SJCRH30 (cell line): ENCODE results near the gene AGPAT2. TPM values are rescaled to one million over a fixed set of nuclear protein-coding genes. Genes with fewer than 3 reads are reported as not detected.
A peak's percentile ranks its signal among the peaks of the same experiment; 100 is the strongest.

Experiments used
- DNase-seq, 2 experiments: peaks; one replicate each; pipeline ENCODE4 v3.0.0-alpha.2; 2015 to 2020
- H3K27ac ChIP-seq: fragments of 250-450 bp; sonication (Bioruptor Pico); 2 replicates; pipeline ENCODE4 v1.5.1; 2020; ENCODE audit warnings: mild to moderate bottlenecking, moderate library complexity
- H3K27me3 ChIP-seq: fragments of 250-450 bp; sonication (Bioruptor Pico); 2 replicates; pipeline ENCODE4 v1.5.1; 2020; ENCODE audit warnings: mild to moderate bottlenecking, moderate library complexity
- H3K36me3 ChIP-seq: fragments of 250-450 bp; sonication (Bioruptor Pico); 2 replicates; pipeline ENCODE4 v1.5.1; 2020; ENCODE audit warnings: mild to moderate bottlenecking, moderate library complexity
- H3K4me1 ChIP-seq: fragments of 250-450 bp; sonication (Bioruptor Pico); 2 replicates; pipeline ENCODE4 v1.5.1; 2020; ENCODE audit warnings: mild to moderate bottlenecking, moderate library complexity
- H3K4me3 ChIP-seq: fragments of 250-450 bp; sonication (Bioruptor Pico); 2 replicates; pipeline ENCODE4 v1.5.1; 2020; ENCODE audit warnings: mild to moderate bottlenecking, moderate library complexity
- H3K9me3 ChIP-seq: fragments of 250-450 bp; sonication (Bioruptor Pico); replicated peaks from 2 replicates; pipeline ENCODE4 v1.5.1; 2020; ENCODE audit warnings: mild to moderate bottlenecking, moderate library complexity
- total RNA-seq: library from RNA; depleted of rRNA; stranded (reverse); fragments of >200 nt; shearing (Covaris generic); gene quantifications from 2 replicates; pipeline ENCODE4 v1.2.3, GENCODE V29; 2014

The AGPAT2 gene
- total RNA-seq, 1 experiment from 2014 or later: 11.8 TPM

- Histone ChIP-seq H3K36me3 (peaks cover 42% of the 10 kb centered on the region), H3K9me3 (no peaks in the 10 kb centered on the region), H3K4me3 (no peak overlapping the region), H3K4me1 (peaks cover 5% of the 10 kb centered on the region; the same call in 1 of the 2 replicates), H3K27ac (no peak overlapping the region), H3K27me3 (no peaks in the 10 kb centered on the region)
- DNase-seq: no peak
Measured at GRCh38 chr9:136723989-136724388, 36.7 kb upstream of the AGPAT2 start.

DNA sequence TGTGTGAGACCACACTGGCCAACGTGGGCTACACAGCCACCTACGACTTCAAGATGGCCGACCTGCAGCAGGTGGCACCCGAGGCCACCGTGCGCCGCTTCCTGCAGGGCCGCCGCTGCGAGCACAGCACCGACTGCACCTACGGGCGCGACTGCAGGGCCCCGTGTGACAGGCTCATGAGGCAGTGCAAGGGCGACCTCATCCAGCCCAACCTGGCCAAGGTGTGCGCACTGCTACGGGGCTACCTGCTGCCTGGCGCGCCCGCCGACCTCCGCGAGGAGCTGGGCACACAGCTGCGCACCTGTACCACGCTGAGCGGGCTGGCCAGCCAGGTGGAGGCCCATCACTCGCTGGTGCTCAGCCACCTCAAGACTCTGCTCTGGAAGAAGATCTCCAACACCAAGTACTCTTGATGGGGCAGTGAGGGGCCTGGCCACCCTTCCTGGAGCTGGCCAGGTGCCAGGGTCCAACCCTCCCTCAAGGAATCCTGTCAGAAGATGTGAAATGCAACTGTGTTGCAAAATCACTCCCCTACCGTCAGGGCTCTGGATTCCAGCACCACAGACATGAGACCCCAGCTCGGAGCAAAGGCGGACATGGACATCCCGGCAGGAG lies 36.2 kb upstream of the AGPAT2 start:
- DNase-seq: no peak
- Histone ChIP-seq H3K9me3 (no peaks in the 10 kb centered on the region), H3K27ac (no peak overlapping the region), H3K36me3 (peaks cover 42% of the 10 kb centered on the region), H3K4me3 (no peak overlapping the region), H3K27me3 (no peaks in the 10 kb centered on the region), H3K4me1 (peaks cover 5% of the 10 kb centered on the region; the same call in 1 of the 2 replicates)

DNA sequence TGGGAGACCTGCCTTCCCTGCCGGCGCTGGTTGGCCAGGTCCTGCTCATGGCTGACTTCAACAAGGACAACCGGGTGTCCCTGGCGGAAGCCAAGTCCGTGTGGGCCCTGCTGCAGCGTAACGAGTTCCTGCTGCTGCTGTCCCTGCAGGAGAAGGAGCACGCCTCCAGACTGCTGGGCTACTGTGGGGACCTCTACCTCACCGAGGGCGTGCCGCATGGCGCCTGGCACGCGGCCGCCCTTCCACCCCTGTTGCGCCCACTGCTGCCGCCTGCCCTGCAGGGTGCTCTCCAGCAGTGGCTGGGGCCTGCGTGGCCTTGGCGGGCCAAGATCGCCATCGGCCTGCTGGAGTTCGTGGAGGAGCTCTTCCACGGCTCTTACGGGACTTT lies 35.7 kb upstream of the AGPAT2 start:
- Histone ChIP-seq H3K27ac (no peak overlapping the region), H3K27me3 (no peaks in the 10 kb centered on the region), H3K4me3 (no peak overlapping the region), H3K4me1 (peaks cover 5% of the 10 kb centered on the region; the same call in 1 of the 2 replicates), H3K36me3 (peaks cover 42% of the 10 kb centered on the region), H3K9me3 (no peaks in the 10 kb centered on the region)
- no peak for DNase-seq

GRCh38 chr9:136722093-136722968 lies 35.1 kb upstream of the AGPAT2 start:
- Histone ChIP-seq H3K27ac (no peak overlapping the region), H3K4me1 (peaks cover 5% of the 10 kb centered on the region; the same call in 1 of the 2 replicates), H3K36me3 (peaks cover 42% of the 10 kb centered on the region), H3K4me3 (no peak overlapping the region), H3K27me3 (no peaks in the 10 kb centered on the region), H3K9me3 (no peaks in the 10 kb centered on the region)
- DNase-seq: no peak

DNA sequence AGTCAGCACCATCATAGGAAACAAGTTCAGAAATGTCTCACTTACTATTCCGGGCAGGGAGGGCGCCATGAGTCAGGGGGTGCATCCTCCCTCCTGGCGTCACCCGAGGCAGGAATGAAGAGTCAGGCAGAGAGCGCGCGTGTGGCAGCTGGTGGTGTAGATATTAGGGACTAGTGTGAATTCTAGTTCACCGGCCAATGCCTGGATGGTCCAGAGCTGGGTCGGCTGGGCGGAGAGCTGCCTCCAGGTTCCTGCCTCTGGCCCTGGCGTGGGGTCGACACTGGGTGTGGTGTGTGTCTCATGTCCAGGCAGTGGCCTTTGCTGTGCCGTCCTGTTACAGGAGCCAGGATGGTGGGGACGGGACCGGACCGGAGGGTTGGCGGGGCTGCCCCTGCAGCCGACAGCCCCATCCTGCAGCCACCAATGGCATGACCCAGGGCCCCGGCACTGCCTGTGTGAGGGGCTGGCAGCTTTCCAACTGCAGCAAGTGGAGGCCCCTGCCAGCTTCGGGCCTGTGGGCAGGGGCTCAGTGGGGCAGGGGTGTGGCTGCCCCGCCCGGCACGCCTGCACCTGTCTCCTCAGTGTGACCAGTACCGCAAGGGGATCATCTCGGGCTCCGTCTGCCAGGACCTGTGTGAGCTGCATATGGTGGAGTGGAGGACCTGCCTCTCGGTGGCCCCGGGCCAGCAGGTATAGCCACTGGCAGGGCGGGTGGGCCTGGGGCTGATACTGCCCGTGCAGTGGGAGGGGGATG lies 34.3 kb upstream of the AGPAT2 start:
- H3K4me1 ChIP-seq: peaks cover under 1% of the 10 kb centered on the region; the same call in 1 of the 2 replicates
- H3K9me3 ChIP-seq: no peaks in the 10 kb centered on the region
- DNase-seq: no peak
- H3K27me3 ChIP-seq: no peaks in the 10 kb centered on the region; the same call in 1 of the 2 replicates
- H3K36me3 ChIP-seq: peaks cover 36% of the 10 kb centered on the region
- H3K4me3 ChIP-seq: no peak overlapping the region
- no peak overlapping the region for H3K27ac ChIP-seq

GRCh38 chr9:136720898-136721338 lies 33.7 kb upstream of the AGPAT2 start:
- H3K27ac ChIP-seq: no peak overlapping the region
- no peak overlapping the region for H3K4me3 ChIP-seq
- H3K4me1 ChIP-seq: no peaks in the 10 kb centered on the region
- no peaks in the 10 kb centered on the region; the same call in 1 of the 2 replicates for H3K27me3 ChIP-seq
- H3K36me3 ChIP-seq: peaks cover 30% of the 10 kb centered on the region
- no peak for DNase-seq
- no peaks in the 10 kb centered on the region for H3K9me3 ChIP-seq

GRCh38 chr9:136720251-136720897 lies 33.1 kb upstream of the AGPAT2 start:
- Histone ChIP-seq H3K4me3 (no peak overlapping the region), H3K9me3 (no peaks in the 10 kb centered on the region), H3K4me1 (no peaks in the 10 kb centered on the region), H3K27ac (no peak overlapping the region), H3K36me3 (peaks cover 24% of the 10 kb centered on the region), H3K27me3 (no peaks in the 10 kb centered on the region; the same call in 1 of the 2 replicates)
- DNase-seq: no peak

DNA sequence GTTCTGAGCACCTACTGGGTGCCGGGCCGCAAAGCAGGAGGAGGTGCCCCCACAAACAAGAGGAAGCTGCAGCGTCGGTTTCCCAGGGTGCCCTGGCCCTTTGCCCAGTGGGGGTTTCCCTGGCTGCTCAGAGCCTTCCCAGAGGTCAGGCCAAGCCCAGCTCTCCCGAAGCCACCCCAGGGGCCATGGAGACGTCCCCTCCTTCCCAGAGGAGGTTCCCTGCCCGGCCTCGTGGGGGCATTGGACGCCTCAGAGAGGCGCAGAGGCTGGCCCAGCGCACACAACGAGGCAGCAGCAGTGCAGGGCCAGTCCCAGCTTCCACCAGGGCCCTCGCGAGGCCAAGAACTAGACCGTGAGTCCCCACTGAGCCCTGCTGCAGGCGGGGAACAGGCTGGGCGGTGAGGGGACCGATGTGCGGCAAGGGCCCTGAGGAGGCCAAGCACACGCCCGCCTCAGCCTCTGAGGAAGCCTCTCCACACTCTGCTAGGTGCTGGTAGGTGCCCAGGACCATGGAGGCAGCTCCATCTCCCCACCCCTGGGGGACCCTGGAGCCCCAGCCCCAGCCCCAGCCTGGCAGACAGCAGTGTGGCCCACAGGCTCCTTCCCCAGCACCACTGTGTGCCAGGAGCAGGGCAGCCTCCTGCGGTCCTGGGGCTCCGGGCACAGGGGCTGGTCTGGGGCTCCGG lies 32.1 kb upstream of the AGPAT2 start:
- Histone ChIP-seq H3K4me3 (no peak overlapping the region), H3K9me3 (no peaks in the 10 kb centered on the region), H3K36me3 (peaks cover 16% of the 10 kb centered on the region), H3K27me3 (peaks cover under 1% of the 10 kb centered on the region), H3K4me1 (peaks cover 8% of the 10 kb centered on the region), H3K27ac (no peak overlapping the region)
- no peak for DNase-seq

DNA sequence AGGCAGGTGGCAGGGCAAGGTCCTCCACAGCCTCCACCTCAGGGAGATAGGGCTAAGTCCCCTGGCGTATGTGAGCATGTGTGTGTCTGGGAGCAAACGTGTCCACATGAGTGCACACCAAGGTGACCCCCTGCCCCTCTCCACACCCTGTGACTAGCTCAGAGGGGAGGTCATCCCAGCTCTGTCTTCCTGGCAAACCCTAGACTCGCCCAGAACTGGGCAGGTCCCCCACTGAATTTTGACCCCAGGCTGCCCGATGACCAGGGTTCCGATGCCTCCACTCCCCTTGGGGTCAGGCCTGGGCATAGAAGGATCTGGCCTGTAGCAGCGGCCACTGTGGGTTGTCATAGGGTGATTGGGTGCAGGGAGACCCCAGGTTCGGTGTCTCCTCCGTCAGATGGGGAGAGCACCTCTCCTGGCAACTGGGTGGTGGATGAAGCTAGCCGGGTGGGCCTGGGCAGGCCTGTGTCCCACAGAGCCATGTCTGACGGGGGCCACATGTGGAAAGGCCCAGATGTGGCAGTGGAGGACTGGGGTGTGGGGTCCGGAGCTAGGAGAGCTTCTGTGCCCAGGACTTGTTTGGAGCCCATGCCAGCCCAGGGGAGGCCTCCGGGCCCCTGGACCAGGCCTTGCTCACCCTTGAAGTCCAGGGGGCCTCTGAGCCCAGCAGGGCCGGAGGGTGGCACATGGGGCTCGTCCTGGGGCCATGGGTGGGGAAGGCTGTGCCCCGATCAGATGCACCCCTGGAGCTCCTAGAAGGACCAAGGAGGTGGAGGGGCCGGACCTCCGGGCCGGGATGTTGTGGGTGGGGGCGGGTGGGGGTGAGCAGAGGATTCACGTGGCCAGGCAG lies 31.3 kb upstream of the AGPAT2 start:
- peaks cover 14% of the 10 kb centered on the region for H3K4me1 ChIP-seq
- no peak overlapping the region for H3K4me3 ChIP-seq
- H3K27me3 ChIP-seq: peaks cover 8% of the 10 kb centered on the region
- no peak for DNase-seq
- H3K27ac ChIP-seq: no peak overlapping the region
- no peaks in the 10 kb centered on the region for H3K9me3 ChIP-seq
- peaks cover 8% of the 10 kb centered on the region for H3K36me3 ChIP-seq

DNA sequence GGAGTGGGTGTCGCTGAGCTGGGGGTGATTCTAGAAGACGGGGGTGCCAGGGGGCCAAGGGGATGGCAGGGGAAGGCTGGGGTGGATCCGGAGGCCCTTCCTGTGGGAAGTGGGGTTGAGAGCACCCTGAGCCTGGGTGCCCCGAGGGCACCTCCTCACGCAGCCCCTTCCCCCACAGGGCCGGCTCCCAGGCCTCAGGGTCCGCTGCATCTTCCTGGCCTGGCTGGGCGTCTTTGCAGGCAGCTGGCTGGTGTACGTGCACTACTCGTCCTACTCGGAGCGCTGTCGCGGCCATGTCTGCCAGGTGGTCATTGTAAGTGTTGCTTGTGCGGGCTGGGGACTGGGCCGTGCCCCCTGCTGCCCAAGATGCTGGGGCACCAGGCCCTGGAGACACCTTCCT lies 30.1 kb upstream of the AGPAT2 start:
- Histone ChIP-seq H3K4me1 (peaks cover 23% of the 10 kb centered on the region), H3K27ac (no peak overlapping the region), H3K27me3 (peaks cover 17% of the 10 kb centered on the region), H3K4me3 (no peak overlapping the region), H3K36me3 (no peaks in the 10 kb centered on the region), H3K9me3 (no peaks in the 10 kb centered on the region)
- DNase-seq: no peak

DNA sequence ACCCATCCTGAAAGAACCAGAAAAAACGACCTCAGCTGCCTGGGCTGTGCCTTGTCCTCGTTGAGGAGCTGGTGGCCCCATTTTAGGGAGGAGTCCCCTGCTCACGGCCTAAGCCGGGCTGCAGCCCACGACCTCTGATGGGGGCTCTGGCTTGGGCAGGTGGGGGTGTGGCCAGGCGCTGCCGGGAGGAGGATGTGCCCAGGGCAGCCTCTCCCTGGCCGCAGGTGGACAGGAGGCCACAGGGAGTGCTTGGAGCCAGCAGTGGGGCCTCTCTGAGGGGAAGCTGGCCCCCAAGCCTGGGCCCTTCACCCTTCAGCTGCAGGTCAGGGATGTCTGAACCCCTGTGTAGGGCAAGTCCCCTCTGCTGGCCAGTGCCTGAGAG lies 27.6 kb upstream of the AGPAT2 start:
- Histone ChIP-seq H3K27me3 (peaks cover 28% of the 10 kb centered on the region), H3K9me3 (no peaks in the 10 kb centered on the region)
- no peak for DNase-seq

DNA sequence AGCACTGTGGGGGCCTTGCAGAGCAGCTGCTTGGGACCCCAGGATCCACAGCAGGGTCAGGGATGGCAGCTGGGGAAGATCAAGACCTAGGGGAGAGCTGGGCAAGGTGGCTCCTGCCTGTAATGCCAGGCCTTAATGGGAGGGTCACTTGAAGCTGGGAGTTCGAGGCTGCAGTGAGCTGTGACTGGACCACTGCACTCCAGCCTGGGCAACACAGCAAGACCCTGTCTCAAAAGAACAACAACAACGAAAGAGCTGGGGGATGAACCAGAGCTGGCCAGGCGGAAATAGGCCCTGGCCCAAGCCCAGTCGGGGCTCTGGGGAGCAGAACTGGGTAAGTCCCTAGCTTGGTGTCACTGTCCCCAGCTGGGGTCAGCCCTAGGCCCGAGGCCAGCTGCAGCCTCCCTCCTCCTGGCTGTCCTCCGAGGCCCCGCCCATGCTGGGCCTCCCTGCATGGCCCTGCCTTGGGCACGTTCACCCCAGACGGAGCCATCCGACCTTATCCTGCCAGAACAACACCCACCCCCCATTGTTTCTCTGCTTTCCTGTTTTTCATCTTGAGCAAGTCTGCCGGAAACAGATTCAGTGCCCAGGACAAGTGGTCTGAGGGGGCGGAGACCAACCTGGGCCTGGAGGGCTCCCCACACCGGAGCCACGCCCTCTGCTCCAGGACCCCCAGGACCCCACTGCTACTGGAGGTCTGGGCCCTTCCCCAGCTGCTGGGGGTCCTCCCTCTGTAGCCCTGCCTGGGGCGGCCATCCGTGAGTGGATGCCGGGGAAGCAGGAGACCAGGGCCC lies 27.0 kb upstream of the AGPAT2 start:
- H3K4me1 ChIP-seq: peaks cover 27% of the 10 kb centered on the region
- H3K4me3 ChIP-seq: no peak overlapping the region
- DNase-seq: no peak
- no peaks in the 10 kb centered on the region for H3K36me3 ChIP-seq
- H3K27me3 ChIP-seq: peaks cover 32% of the 10 kb centered on the region
- no peak overlapping the region for H3K27ac ChIP-seq
- no peaks in the 10 kb centered on the region for H3K9me3 ChIP-seq

More for the DNA sequence above, 27.6 kb upstream of the AGPAT2 start:
- peaks cover 27% of the 10 kb centered on the region for H3K4me1 ChIP-seq
- no peak overlapping the region for H3K4me3 ChIP-seq
- no peaks in the 10 kb centered on the region for H3K36me3 ChIP-seq
- no peak overlapping the region for H3K27ac ChIP-seq

GRCh38 chr9:136713550-136713949 lies 26.3 kb upstream of the AGPAT2 start:
- H3K27me3 ChIP-seq: peaks cover 32% of the 10 kb centered on the region
- peaks cover 27% of the 10 kb centered on the region for H3K4me1 ChIP-seq
- DNase-seq: peak; percentile 57 to 64
- no peaks in the 10 kb centered on the region for H3K9me3 ChIP-seq
- peak overlapping the region; percentile 49; the same call in 1 of the 2 replicates for H3K4me3 ChIP-seq
- no peak overlapping the region for H3K27ac ChIP-seq
- H3K36me3 ChIP-seq: no peaks in the 10 kb centered on the region
